HG03139 (cell line): ENCODE data around the gene GJB6.
A peak's percentile ranks its signal among the peaks of the same experiment; 100 is the strongest.
"Not testable (repeated sequence)": the region's sequence is repeated elsewhere in the genome, so short reads cannot be mapped to it uniquely, and the experiment has no call there.

ENCODE experiments used
- ATAC-seq: cut with Tn5 transposase; IDR thresholded peaks from one replicate; pipeline ENCODE4 v1.9.1; 2021; ENCODE audit not compliant: unreplicated experiment

GJB6 gene

GRCh38 chr13:20231839-20232555 lies at the start of gene GJB6:
Gene GJB6, minus strand, starts transcription at chr13:20232319. Its CDS starts 8,839 bp downstream, at chr13:20223480.
- no peak for ATAC-seq

DNA sequence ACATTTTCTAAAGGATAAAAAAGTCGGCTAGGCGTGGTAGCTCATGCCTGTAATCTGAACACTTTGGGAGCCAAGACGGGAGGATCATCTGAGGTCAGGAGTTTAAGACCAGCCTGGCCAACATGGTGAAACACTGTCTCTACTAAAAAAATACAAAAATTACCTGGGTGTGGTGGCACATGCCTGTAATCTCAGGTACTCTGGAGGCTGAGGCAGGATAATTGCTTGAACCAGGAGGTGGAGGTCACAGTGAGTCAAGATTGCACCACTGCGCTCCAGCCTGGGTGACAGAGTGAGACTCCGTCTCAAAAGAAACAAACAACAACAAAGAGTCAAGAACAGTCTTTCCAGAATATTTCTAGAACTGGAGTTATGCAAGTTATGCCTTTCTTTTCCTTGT lies 44.8 kb upstream of the GJB6 start:
- ATAC-seq, result not testable (repeated sequence)

GRCh38 chr13:20274466-20274865 lies 42.3 kb upstream of the GJB6 start:
- no peak for ATAC-seq

DNA sequence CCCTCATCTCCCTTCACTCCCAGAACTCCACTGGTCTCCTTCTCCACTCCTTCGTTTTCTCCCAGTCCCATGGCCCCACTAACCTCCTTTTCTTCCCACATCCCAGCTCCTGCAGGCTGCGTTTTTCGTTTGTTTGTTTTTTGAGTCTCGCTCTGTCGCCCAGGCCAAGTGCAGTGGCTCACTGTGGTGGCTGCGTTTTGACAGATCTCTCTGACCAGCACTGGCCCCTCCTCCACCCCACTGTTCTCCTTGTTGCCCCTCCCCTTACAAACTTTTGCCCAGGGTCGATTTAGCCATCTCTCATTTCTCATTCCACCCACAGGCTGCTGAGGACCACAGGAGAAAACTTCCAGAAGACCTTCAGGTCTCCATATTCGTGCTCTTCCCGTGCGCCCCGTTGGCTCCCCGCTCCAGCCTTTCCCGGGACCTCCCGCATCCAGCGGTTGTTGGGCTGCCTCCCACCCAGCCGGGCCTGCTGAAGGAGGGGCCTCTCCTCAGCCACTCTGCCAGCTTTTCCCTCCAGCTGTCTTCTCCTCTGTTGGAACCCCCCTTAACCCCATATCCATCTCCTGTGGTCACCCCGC lies 40.6 kb upstream of the GJB6 start:
- ATAC-seq, result no peak

DNA sequence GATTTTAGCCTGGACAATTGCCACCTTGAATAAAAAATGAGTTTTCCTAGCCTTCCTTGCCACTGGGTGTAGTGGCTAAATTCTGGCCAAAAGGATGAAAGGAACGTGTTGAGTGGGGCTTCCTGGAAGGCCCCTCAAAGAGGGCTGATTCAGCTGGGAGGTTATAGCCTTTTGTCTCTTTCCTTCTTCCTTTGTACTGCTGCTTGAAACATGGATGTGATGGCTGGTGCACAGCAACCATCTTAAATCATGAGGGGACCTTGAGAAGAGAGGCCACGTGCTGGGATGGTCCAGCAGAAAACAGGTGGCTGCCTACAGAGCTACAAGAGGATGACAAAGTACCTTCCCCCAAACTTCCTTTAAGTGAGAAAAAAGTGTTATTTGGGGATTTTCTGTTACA lies 40.0 kb upstream of the GJB6 start:
- no peak for ATAC-seq

GRCh38 chr13:20271441-20271840 lies 39.3 kb upstream of the GJB6 start:
- ATAC-seq, result no peak

DNA sequence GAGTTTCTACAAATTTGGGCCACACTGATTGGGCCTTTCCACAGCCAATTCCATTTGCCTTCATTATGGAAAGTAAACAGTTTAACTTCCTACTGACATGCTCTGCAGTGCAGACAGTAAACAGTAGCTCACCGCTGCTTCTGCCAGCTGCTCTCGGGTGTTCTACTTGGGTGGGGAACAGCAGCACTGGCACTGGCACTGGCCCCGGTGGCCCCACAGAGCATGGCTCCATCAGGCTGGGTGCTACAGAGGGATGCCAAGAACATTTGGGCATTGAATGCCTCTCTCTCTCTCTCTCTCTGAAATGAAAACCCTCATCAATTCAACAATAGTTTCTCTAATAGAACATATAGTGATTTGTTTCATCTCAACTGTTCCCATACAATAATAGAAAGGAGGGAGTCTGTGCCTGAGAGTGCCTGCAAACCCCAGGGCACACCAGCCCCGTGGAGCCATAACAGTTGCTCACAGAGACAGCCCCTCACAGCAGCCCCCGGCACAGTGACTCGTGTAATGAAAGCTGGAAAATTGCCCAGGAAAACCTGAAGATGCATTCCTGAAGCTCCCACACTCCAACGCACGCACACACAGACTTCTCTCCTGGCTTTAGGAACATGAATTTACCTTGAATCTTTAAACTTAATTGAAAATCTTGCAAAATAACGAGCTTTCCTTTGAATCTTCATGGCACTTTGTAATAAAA lies 38.2 kb upstream of the GJB6 start:
- ATAC-seq, result no peak

DNA sequence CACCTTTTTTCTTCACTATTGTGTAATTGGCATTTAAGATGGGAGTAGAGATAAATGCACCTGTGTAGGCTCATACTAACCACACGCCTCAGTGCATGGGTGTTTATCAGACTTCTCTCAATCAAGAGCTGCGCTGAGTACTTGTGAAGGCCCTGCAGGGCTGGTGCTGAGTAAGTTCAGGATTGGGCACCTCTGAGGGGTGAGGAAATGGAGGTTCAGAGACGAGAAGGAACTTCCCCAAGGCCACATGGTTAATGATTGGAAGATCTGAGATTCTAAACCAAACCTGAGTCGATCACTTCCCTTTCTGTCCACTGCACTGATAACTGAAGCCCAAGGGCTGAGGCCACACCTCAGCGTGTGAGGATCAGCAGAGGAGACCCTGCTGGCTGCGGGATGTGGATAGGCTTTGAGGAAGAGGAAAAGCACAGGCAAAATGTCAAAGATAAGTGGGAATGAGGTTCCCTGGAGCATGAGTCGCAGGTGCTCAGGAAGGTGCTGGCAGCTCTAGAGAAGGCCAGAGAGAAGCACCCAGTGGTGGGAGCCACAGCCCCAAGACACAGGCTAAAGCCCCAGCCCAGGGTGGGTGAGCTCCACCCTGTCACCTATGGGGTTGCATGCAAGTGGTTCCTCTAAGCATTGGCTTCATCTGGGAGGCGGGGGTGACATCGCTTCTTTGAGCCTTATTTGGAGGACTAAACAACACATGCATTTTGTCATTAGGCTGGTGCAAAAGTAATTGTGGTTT lies 32.3 kb upstream of the GJB6 start:
- ATAC-seq, result peak; percentile 98

- ATAC-seq, result no peak
These were observed 31.4 kb upstream of the GJB6 start for GRCh38 chr13:20263393-20264044.

GRCh38 chr13:20258963-20259288 lies 26.8 kb upstream of the GJB6 start:
- no peak for ATAC-seq

DNA sequence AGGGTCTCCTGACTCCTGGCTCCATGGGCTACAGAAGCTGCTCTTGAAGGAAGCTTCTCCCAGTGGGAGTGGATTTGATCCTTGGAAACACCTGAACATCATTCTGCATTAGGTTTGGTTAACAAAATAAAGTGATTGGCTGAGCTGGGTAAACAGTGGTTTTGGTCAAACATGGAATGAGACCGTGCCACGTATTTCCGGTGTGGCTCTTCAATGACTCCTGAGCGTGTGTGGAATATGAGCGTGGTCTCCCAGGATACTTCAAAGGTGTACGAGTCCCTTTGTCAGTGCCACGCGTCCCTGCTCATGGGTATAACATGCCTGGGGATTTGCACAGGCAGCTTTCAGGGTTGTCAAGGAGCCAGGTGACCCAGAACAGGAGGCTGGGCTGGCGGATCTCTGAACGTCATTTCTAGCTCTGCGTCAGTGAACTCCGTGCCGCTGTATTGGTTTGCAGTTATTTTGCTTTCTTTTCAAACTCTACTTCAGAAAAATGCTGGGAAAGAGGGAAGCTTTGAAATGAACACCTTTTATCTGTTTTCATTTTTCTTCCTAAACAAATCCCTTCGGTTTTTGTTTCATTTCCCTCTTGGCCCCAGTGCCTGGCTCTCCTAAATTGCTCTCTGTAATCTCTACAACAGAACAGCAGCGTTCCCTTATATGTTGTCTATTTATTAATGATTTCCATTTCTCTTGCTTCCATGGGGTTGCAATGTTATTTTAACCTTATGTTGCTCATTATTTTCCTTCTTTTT lies 26.3 kb upstream of the GJB6 start:
- no peak for ATAC-seq

GRCh38 chr13:20254076-20254475 lies 22.0 kb upstream of the GJB6 start:
- ATAC-seq, result no peak

- no peak for ATAC-seq
These were observed 17.8 kb upstream of the GJB6 start for GRCh38 chr13:20249913-20250312.

GRCh38 chr13:20247963-20248362 lies 15.8 kb upstream of the GJB6 start:
- no peak for ATAC-seq

GRCh38 chr13:20247403-20247802 lies 15.3 kb upstream of the GJB6 start:
- ATAC-seq, result no peak

GRCh38 chr13:20241593-20241992 lies 9.5 kb upstream of the GJB6 start:
- ATAC-seq, result no peak

DNA sequence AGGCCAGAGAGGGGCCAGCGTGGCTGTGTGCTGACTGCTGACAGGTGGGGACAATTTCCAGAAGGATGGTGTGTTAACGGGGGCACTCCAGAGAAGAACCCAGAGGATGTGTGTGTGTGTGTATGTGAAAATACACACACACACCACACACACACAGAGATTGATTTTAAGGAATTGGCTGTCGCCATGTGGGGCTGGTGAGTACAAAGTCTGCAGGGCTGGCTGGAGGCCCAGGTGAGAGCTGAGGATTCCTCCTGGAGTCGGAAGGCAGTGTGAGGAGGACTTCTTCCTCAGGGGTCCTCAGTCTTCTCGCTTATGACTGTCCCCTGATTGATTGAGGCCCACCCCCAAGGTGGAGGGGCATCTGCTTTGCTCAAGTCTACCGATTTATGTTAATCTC lies 7.6 kb upstream of the GJB6 start:
- no peak for ATAC-seq

- no peak for ATAC-seq
These were observed 598 bp upstream of the GJB6 start for GRCh38 chr13:20232556-20233277.

DNA sequence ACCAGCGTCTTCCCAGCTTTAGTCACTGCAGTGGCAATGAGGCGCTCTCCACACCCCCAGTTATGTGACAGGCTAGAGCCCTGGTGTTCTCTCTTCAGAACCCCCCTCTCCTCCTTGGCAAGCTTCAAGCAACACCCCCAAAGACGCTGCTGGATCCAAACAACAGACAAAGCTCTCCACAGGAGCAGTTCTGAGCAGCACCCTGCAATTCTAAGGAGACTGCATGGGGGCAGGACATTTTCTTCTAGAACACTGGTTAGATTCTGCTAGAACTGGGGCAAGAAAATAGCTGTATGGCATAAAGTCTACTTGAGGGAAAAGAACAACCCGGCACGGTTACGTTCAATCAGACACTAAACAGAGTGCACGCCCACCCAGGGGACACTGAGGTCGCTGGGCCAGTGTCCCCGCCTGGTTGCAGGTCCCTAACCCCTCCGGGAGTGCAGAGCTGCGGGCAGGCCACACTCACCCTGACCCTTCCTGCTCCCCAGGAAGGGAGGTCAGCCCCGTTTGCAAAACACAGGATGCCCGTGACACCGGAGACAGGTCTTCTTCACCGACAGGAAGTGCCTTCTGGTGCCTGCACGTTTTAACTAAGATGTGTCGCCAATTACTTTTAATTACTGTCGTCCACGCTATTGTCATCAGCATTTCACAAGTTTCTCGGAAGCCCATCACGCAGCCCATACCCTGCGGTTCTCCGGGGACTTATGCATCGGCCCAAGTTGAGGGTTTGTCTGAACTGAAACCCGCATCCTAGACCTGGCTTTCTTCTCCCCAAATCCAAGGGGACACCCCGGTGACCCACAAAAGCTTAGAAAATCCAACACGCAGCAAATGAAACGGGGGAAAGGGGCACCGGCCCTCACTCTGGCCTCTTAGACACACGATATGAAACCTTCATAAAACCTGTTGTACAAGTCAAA lies 943 bp downstream of the GJB6 start:
- no peak for ATAC-seq
